Skin epidermis (tissue), 12 donors: ENCODE results near the gene TMED8.

Experiments used
- H3K27ac ChIP-seq, 21 experiments: fragments of 200-600 bp; sonication (generic) in 11 of 21; one replicate each; pipeline ENCODE4 v1.5.0; 2020; ENCODE audit warnings: mild to moderate bottlenecking in 3 of 21, inconsistent platforms in 2 of 21, moderate library complexity in 2 of 21
- H3K4me3 ChIP-seq, 7 experiments: fragments of 200-600 bp; sonication (generic) in 2 of 7; one replicate each; pipeline ENCODE4 v1.5.0; 2020; ENCODE audit warnings: inconsistent platforms in 2 of 7, mild to moderate bottlenecking in 2 of 7, moderate library complexity in 1 of 7

The TMED8 gene

DNA sequence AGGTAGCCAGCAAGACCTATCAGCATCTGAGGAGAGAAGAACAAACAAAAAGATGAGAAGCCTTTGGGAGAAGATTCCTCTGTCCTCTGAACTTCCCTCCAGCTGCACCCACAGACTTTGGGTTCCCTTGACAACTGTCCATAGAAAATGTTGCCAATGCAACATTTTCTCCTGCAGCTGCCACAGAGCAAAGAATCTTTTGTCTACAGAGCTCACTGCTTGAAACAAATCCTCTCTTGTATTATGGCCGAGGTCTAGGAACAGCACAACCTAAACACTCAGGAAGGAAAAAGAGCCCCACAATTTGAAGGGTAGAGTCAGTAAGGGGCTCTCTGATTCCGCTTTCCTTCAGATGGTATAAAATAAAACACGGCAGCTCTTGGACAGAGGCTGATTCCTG is 70.5 kb downstream of the TMED8 start:
- peak overlapping the region in 15 of 21 experiments; percentile 1 to 72 (median 46) for H3K27ac ChIP-seq
- H3K4me3 ChIP-seq, result no peak overlapping the region

DNA sequence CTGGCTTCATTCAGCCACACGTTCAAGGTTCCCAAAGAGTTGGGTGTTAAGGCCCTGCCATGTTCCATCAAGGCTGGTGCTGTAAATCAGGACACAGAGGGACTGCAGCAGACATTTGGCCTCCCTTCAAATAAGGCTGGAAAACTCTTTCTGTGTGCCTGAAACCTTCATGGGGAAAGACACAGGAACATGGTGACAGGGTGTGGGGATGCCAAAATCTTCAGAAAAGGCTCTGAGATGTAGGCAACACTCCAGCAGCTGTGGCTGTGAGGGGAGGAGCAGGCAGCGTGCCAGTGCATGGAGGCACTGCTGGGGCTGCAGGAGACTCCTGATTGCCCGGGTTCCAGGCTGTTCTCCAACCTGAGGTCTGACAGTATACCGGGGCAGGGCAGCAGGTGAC is 71.2 kb downstream of the TMED8 start:
- no peak overlapping the region for H3K4me3 ChIP-seq
- H3K27ac ChIP-seq, result peak overlapping the region in 5 of 21 experiments; percentile 1 to 68 (median 41)

DNA sequence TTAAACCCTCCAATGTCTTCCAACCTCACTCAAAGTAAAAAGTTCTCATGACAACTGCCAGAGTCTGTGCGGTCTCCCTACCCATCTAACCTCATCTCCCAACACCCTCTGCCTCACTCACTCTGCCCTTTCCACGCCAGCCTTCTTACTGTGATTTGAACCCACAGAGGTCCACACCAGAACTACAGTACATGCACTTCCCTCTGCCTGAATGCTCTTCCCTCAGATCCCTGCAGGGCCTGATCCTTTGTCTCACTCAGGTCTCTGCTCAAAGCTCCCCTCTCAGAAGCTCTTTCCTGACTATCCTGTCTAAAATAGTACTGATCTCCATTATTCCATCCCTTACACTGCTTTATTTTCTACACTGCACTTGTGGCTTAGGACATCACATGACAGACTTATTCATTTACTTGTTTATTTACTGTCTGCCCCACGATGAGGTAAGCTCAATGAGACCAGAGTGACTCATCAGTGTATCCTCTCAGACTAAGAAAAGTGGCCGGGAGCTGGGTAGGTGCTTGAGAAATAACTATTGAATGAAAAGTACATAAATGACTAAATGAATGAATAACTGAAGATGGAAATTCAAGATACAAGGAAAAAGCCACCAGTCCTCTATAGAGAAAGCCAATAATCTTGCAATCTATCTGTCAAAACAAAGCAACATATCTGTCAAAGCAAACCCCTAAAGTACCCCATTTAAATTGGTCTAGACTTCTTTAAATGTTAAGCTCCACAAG is 73.3 kb downstream of the TMED8 start:
- Histone ChIP-seq H3K27ac (peak overlapping the region in 13 of 21 experiments; percentile 25 to 80 (median 56)), H3K4me3 (no peak overlapping the region)

DNA sequence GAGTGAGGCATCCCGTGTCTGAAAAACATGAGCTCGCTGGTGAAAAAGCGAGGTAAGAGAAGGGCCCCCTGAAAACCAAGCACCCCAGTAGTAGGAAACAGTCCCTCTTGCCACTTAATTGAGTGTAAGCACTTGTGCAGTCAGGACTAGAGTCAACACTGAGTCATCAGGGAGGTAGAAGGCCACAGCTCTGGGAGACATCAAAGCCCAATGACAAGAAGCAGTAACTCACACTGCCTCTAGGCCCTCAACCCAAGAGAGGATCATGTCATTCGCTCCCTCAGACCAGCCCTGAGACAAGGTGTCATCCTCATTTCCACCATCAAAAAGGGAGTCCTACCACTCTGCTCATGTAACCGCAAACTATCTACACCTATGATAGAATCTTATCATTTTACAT is 74.0 kb downstream of the TMED8 start:
- Histone ChIP-seq H3K4me3 (no peak overlapping the region), H3K27ac (peak overlapping the region in 12 of 21 experiments; percentile 25 to 80 (median 53))

DNA sequence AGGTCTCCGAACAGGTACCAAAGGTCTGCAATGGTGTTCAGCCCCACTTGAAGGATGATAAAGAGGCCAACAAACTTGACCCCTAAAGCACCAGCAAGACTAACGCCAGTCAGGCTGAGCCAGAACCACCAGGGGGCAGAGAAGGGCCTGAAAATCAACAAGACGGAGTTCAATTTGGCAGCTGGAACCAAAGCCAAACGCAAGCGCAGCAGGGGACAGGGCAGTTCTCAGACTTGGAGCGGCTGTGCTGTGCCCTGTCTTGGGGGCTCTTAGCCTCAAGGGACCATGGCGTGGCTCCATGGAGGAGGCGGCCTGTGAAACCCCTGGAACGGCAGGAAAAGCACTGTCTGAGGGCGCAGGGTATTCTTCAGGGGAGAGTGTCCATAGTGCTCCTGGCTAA is 75.8 kb downstream of the TMED8 start:
- H3K4me3 ChIP-seq, result no peak overlapping the region
- no peak overlapping the region for H3K27ac ChIP-seq

DNA sequence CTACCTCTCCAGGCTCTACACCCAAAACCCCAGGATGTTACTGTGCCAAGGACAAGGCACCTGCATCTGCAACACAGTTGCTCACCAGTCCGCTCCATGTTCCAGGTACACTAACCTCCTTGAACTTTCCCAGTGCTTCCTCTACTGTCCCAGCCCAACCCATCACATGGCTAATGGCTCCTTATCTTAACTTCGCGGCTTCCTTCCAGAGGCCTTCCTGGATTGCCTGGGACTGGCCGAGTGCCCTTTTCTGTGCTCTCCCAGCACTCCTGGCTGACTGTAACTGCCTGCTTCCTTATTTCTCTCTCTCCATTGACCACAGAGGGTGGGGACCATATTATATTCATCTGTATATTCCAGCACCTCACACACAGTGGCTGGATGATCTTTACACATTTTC is 77.1 kb downstream of the TMED8 start:
- no peak overlapping the region for H3K27ac ChIP-seq
- no peak overlapping the region for H3K4me3 ChIP-seq

DNA sequence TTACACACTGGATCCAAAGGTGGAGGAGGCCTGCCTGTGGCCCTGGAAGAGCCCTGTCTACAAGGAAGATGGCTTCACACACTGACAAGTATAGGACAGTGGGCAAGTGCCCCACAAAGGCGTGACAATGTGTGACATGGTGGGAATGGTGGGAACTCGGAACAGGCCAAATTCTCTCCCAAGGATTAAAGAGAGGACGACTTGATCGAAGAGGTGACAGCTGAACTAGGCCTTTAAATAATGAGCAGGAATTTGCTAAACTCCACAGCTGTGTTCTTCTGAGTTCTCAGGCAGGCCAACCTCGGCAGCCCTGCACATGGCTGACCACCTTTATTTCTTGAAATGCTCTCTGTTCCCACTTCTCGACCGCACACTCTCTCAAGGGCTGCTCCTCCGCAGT is 80.0 kb downstream of the TMED8 start:
- Histone ChIP-seq H3K27ac (no peak overlapping the region), H3K4me3 (no peak overlapping the region)

DNA sequence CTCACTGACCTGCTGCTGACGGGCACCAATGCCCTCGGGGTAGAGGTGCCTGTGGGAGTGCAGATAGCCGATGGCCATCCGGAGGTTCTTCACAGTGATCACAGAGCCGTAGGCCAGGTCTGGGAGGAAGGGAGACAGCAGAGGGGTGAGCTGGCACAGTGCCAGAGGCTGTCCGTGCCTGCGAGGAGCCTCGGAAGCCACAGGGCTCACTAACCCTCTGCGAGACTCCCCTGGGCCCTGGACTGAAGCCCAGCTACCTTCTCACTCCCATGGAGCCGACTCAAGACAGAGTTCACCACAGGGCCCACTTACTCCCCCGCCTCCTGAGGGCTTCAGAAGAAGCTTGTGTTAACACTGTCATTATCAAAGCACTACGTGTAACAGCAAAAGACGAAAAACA is 80.7 kb downstream of the TMED8 start:
- no peak overlapping the region for H3K4me3 ChIP-seq
- no peak overlapping the region for H3K27ac ChIP-seq

DNA sequence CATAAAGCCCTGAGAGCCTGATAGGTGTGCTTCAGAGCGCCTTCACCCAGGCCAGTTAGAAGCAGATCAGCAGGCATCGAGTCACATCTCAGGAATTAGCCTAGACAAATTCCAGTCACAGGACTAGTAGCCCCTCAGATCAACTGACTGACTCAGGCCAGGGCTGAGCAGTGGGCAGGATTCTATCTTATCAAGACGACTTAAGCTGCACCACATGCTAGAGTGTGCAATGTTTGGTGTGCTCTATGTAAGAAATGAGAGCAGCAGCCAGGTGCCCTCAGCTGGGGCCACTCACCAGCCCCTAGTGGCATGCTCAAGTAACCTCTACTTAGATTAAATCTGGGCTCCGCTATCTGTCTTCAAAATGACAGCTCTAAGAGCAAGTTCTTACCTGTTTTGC is 86.2 kb downstream of the TMED8 start:
- Histone ChIP-seq H3K4me3 (no peak overlapping the region), H3K27ac (no peak overlapping the region)

DNA sequence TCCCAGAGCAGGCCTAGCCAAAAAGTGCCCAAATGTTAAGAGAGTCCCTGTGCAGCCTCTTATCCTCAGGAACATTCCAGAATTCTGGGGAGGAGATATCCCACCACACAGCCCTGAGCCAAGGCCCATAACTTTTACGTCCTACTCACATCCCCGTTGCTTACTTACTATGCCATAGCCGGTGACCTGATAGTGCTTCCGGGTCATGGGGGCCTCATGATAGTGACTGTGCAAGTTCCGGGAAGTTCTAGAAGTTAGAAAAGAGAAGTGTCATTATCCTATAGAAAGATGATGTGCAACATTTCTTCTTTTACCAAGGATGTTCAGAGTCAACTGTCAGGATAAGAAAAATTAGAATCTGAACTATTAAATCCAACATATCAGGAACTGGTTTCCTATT is 90.3 kb downstream of the TMED8 start:
- H3K27ac ChIP-seq, result no peak overlapping the region
- H3K4me3 ChIP-seq, result no peak overlapping the region
